IMR-90 (cell line): ENCODE data around the gene DNAJC13. TPM values are rescaled to one million over a fixed set of nuclear protein-coding genes. Genes with fewer than 3 reads are reported as not detected.
"Not testable (repeated sequence)": the region's sequence is repeated elsewhere in the genome, so short reads cannot be mapped to it uniquely, and the experiment has no call there.

Experiments
- ATAC-seq: fragments of 200-7000 bp; cut with Tn5 transposase; 2 replicates; pipeline ENCODE4 v1.9.1; 2020; ENCODE audit warnings: low read depth, mild to moderate bottlenecking, moderate library complexity
- BruUV-seq: library from RNA; stranded (reverse); fragments of 400-500 nt; replicated peaks from 2 replicates; lab custom pipeline; 2021; lab: Mats Ljungman, UMichigan
- CTCF ChIA-PET: fragments of 300-600 bp; formaldehyde crosslinking; extraction: SDS; loops from one replicate; lab custom pipeline; 2021; ENCODE audit warnings: antibody characterized with exemption; lab: Yijun Ruan, JAX
- POLR2A ChIA-PET: fragments of 300-600 bp; sonication (Branson Sonifier 250); formaldehyde crosslinking; loops from one replicate; lab custom pipeline; 2022; ENCODE audit warnings: antibody characterized with exemption; ENCODE audit not compliant: unreplicated experiment; lab: Charles Lee
- DNase-seq: peaks from one replicate; pipeline ENCODE4 v3.0.0; 2013
- H2AFZ ChIP-seq: replicated peaks from 2 replicates; pipeline ENCODE3; 2013; ENCODE audit warnings: low read length, mild to moderate bottlenecking; ENCODE audit not compliant: poor library complexity
- H2AK5ac ChIP-seq: 2 replicates; pipeline ENCODE4 v1.6.1; 2013; ENCODE audit warnings: low read depth, low read length, inconsistent platforms
- H2AK9ac ChIP-seq: replicated peaks from 2 replicates; pipeline ENCODE3; 2013; ENCODE audit warnings: mild to moderate bottlenecking, low read depth, low read length, moderate library complexity; ENCODE audit not compliant: poor library complexity
- H2BK120ac ChIP-seq: 2 replicates; pipeline ENCODE4 v1.6.1; 2013; ENCODE audit warnings: low read depth, low read length, inconsistent platforms
- H2BK15ac ChIP-seq: 3 replicates; pipeline ENCODE4 v1.6.1; 2013; ENCODE audit warnings: low read depth, low read length, inconsistent platforms
- H2BK20ac ChIP-seq: 2 replicates; pipeline ENCODE4 v1.6.1; 2013; ENCODE audit warnings: low read depth, mild to moderate bottlenecking, inconsistent platforms, low read length, moderate library complexity
- H2BK5ac ChIP-seq: 2 replicates; pipeline ENCODE4 v1.6.1; 2013; ENCODE audit warnings: mild to moderate bottlenecking, low read depth, low read length, inconsistent platforms; ENCODE audit not compliant: poor library complexity, severe bottlenecking
- H3K14ac ChIP-seq: replicated peaks from 2 replicates; pipeline ENCODE4 v1.6.1; 2013; ENCODE audit warnings: low read depth, low read length, inconsistent platforms
- H3K18ac ChIP-seq: 2 replicates; pipeline ENCODE4 v1.6.1; 2013; ENCODE audit warnings: low read depth, low read length, control low read depth
- H3K23ac ChIP-seq: 2 replicates; pipeline ENCODE4 v1.6.1; 2013; ENCODE audit warnings: low read depth, low read length, inconsistent platforms
- H3K27ac ChIP-seq: 2 replicates; pipeline ENCODE4 v1.5.1; 2013; ENCODE audit warnings: mild to moderate bottlenecking, control low read depth, low read length; ENCODE audit not compliant: insufficient read depth
- H3K27me3 ChIP-seq: 2 replicates; pipeline ENCODE4 v1.6.1; 2013; ENCODE audit warnings: low read length; ENCODE audit not compliant: control insufficient read depth, insufficient read depth
- H3K36me3 ChIP-seq: 2 replicates; pipeline ENCODE4 v1.6.1; 2013; ENCODE audit warnings: low read length, mixed read lengths; ENCODE audit not compliant: control insufficient read depth, insufficient read depth
- H3K4ac ChIP-seq: 2 replicates; pipeline ENCODE4 v1.6.1; 2013; ENCODE audit warnings: low read depth, low read length, inconsistent platforms
- H3K4me1 ChIP-seq: 2 replicates; pipeline ENCODE4 v1.6.1; 2013; ENCODE audit warnings: low read length, mixed read lengths; ENCODE audit not compliant: control insufficient read depth, insufficient read depth
- H3K4me2 ChIP-seq: 2 replicates; pipeline ENCODE4 v1.6.1; 2013; ENCODE audit warnings: low read depth, mild to moderate bottlenecking, control low read depth, low read length, moderate library complexity
- H3K4me3 ChIP-seq: 2 replicates; pipeline ENCODE4 v1.5.1; 2013; ENCODE audit warnings: low read depth, mild to moderate bottlenecking, control low read depth, low read length, moderate library complexity; ENCODE audit not compliant: insufficient read depth
- H3K56ac ChIP-seq: 2 replicates; pipeline ENCODE4 v1.6.1; 2013; ENCODE audit warnings: low read length, inconsistent platforms; ENCODE audit not compliant: insufficient read depth; ENCODE audit errors: extremely low read depth
- H3K79me1 ChIP-seq, 2 experiments: 2 replicates each; pipeline ENCODE4 v1.6.1; 2013; ENCODE audit warnings: low read length in 2 of 2, inconsistent platforms in 1 of 2, low read depth in 1 of 2
- H3K9ac ChIP-seq: 2 replicates; pipeline ENCODE4 v1.6.1; 2013; ENCODE audit warnings: low read depth, low read length, control low read depth
- H3K9me1 ChIP-seq: 2 replicates; pipeline ENCODE4 v1.6.1; 2013; ENCODE audit warnings: low read length, inconsistent platforms; ENCODE audit not compliant: insufficient read depth
- H3K9me3 ChIP-seq: 2 replicates; pipeline ENCODE4 v1.6.1; 2013; ENCODE audit warnings: low read length; ENCODE audit not compliant: control insufficient read depth, insufficient read depth
- H4K20me1 ChIP-seq: 2 replicates; pipeline ENCODE4 v1.6.1; 2013; ENCODE audit warnings: low read length, inconsistent platforms; ENCODE audit not compliant: insufficient read depth
- H4K5ac ChIP-seq: 2 replicates; pipeline ENCODE4 v1.6.1; 2013; ENCODE audit warnings: mild to moderate bottlenecking, low read depth, low read length, control low read depth
- H4K8ac ChIP-seq, 2 experiments: 2 replicates each; pipeline ENCODE4 v1.6.1; 2013; ENCODE audit warnings: low read depth in 2 of 2, low read length in 2 of 2, control low read depth in 1 of 2, inconsistent platforms in 1 of 2
- H4K91ac ChIP-seq: 2 replicates; pipeline ENCODE4 v1.6.1; 2013; ENCODE audit warnings: low read depth, low read length, inconsistent platforms; ENCODE audit not compliant: insufficient read depth
- WGBS, 2 experiments: methylation state at CpG; one replicate each; pipeline versions ENCODE4 v1.1.5 to v1.1.7; 2013; ENCODE audit warnings: missing lambda C conversion rate in 2 of 2; ENCODE audit not compliant: insufficient read length in 1 of 2; ENCODE audit errors: extremely low coverage in 2 of 2; 5-methylcytosine and 5-hydroxymethylcytosine counted together
- dilution Hi-C: fragments of 300-500 bp; cut with HindIII; formaldehyde crosslinking; loops from one replicate; pipeline ENCODE4 v1.14.3; 2018; ENCODE audit warnings: low sequenced_read_pairs; ENCODE audit not compliant: unreplicated experiment
- in situ Hi-C: fragments of 300-500 bp; cut with MboI; formaldehyde crosslinking; loops from 3 replicates; pipeline ENCODE4 v1.14.3; 2019; ENCODE audit warnings: low sequenced_read_pairs, inconsistent platforms, mixed read lengths
- intact Hi-C: fragments of 100-400 bp; cut with micrococcal nuclease; formaldehyde crosslinking; loops from 2 replicates; pipeline ENCODE4 v1.10.0; 2022
- polyA plus RNA-seq, 3 experiments: library from polyadenylated mRNA; depleted of rRNA; stranded (reverse); fragments of >200 nt; gene quantifications; 2 replicates each; pipeline ENCODE4 v1.2.3, GENCODE V29; 2012; ENCODE audit warnings: low replicate concordance in 1 of 3
- total RNA-seq: library from RNA; depleted of rRNA; stranded (reverse); fragments of >200 nt; gene quantifications from 2 replicates; pipeline ENCODE4 v1.2.3, GENCODE V29; 2012

DNAJC13 gene
- total and polyA plus RNA-seq, 2 of the 4 experiments (the other 2 are of a cell fraction), result 16.4 to 48.6 TPM

DNA sequence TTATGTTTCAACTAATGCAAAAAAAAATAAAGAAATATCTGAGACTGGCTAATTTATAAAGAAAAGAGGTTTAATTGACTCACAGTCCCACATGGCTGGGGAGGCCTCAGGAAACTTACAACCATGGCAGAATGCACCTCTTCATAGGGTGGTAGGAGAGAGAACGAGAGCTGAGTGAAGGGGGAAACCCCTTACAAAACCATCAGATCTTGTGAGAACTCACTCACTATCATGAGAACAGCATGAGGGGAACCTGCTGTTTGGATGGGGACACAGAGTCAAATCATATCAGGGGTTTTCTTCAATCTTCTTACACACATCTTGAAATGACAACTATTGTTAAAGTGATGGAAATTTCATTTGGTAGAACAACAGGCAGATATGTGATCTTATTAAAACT is 24.6 kb upstream of the DNAJC13 start:
- H3K4me2 ChIP-seq, H2BK20ac ChIP-seq, H2BK5ac ChIP-seq, H2BK15ac ChIP-seq, H3K4ac ChIP-seq, ATAC-seq, H4K91ac ChIP-seq, H3K14ac ChIP-seq, H3K4me1 ChIP-seq, H3K27ac ChIP-seq, H3K9me3 ChIP-seq, H3K36me3 ChIP-seq, in situ Hi-C loops, BruUV-seq, H4K8ac ChIP-seq, POLR2A ChIA-PET, DNase-seq, H3K56ac ChIP-seq, H3K4me3 ChIP-seq, H3K27me3 ChIP-seq, H3K9ac ChIP-seq, H3K23ac ChIP-seq, H2BK120ac ChIP-seq, H2AK9ac ChIP-seq, H3K79me1 ChIP-seq, H3K9me1 ChIP-seq, dilution Hi-C loops, H3K18ac ChIP-seq, H2AK5ac ChIP-seq, H4K5ac ChIP-seq, CTCF ChIA-PET, intact Hi-C loops, H4K20me1 ChIP-seq, H2AFZ ChIP-seq: not testable (repeated sequence)
- WGBS, 2 experiments, result no CpG with 5 or more reads among the region's 1 CpG
